HepG2 (cell line): Measurements from ENCODE around the gene ZNF582. TPM values are rescaled to one million over a fixed set of nuclear protein-coding genes. Genes with fewer than 3 reads are reported as not detected.

Source experiments
- CHD2 ChIP-seq: IDR thresholded peaks from 2 replicates; pipeline ENCODE4 v1.6.1; 2011; ENCODE audit warnings: low read depth, low read length, improper control_type of control experiment
- DNMT1 ChIP-seq: sonication (generic); formaldehyde crosslinking; IDR thresholded peaks from 2 replicates; pipeline ENCODE4 v1.5.1; 2020; ENCODE audit warnings: mild to moderate bottlenecking, missing genetic modification reagents
- DR1 ChIP-seq: sonication (generic); formaldehyde crosslinking; IDR thresholded peaks from 2 replicates; pipeline ENCODE4 v1.8.0; 2021; ENCODE audit warnings: mild to moderate bottlenecking, missing genetic modification reagents, inconsistent platforms
- KMT2A ChIP-seq: sonication (generic); formaldehyde crosslinking; IDR thresholded peaks from 2 replicates; pipeline ENCODE4 v1.4.0; 2020; ENCODE audit warnings: missing genetic modification reagents
- PHF5A ChIP-seq: IDR thresholded peaks from one replicate; pipeline ENCODE4 v1.6.1; 2018; ENCODE audit warnings: low read depth, missing genetic modification reagents; ENCODE audit not compliant: unreplicated experiment
- PRDM4 ChIP-seq: sonication (generic); formaldehyde crosslinking; IDR thresholded peaks from 2 replicates; pipeline ENCODE4 v1.9.0; 2021; ENCODE audit warnings: missing genetic modification reagents, borderline replicate concordance
- SMARCE1 ChIP-seq: fragments of 450-650 bp; IDR thresholded peaks from 2 replicates; pipeline ENCODE4 v1.6.1; 2017; ENCODE audit warnings: borderline replicate concordance
- SMYD3 ChIP-seq: sonication (generic); formaldehyde crosslinking; IDR thresholded peaks from 2 replicates; pipeline ENCODE4 v1.8.1; 2023; ENCODE audit warnings: mild to moderate bottlenecking, missing genetic modification reagents
- SP2 ChIP-seq: sonication (generic); formaldehyde crosslinking; IDR thresholded peaks from 2 replicates; pipeline ENCODE4 v1.5.1; 2020; ENCODE audit warnings: mild to moderate bottlenecking, missing genetic modification reagents
- TMF1 ChIP-seq: sonication (generic); formaldehyde crosslinking; IDR thresholded peaks from 2 replicates; pipeline ENCODE4 v1.8.1; 2022; ENCODE audit warnings: low read depth, missing genetic modification reagents
- UBTF ChIP-seq: sonication (generic); formaldehyde crosslinking; IDR thresholded peaks from 2 replicates; pipeline ENCODE4 v1.4.0; 2020; ENCODE audit warnings: mild to moderate bottlenecking, missing genetic modification reagents
- ZNF34 ChIP-seq: sonication (generic); formaldehyde crosslinking; IDR thresholded peaks from 2 replicates; pipeline ENCODE4 v1.4.0; 2020; ENCODE audit warnings: mild to moderate bottlenecking, missing genetic modification reagents, borderline replicate concordance
- ZNF446 ChIP-seq: sonication (generic); formaldehyde crosslinking; IDR thresholded peaks from 2 replicates; pipeline ENCODE4 v1.5.0; 2020; ENCODE audit warnings: mild to moderate bottlenecking, missing genetic modification reagents
- ZNF674 ChIP-seq: sonication (generic); formaldehyde crosslinking; IDR thresholded peaks from 2 replicates; pipeline ENCODE4 v1.5.0; 2020; ENCODE audit warnings: low read depth, mild to moderate bottlenecking, missing genetic modification reagents
- ZNF775 ChIP-seq: sonication (generic); formaldehyde crosslinking; IDR thresholded peaks from 2 replicates; pipeline ENCODE4 v1.4.0; 2020; ENCODE audit warnings: missing genetic modification reagents, mild to moderate bottlenecking, moderate library complexity, borderline replicate concordance
- ZNF839 ChIP-seq: sonication (generic); formaldehyde crosslinking; IDR thresholded peaks from 2 replicates; pipeline ENCODE4 v1.4.0; 2020; ENCODE audit warnings: missing genetic modification reagents, mild to moderate bottlenecking, borderline replicate concordance
- polyA plus RNA-seq, 8 experiments: library from polyadenylated mRNA; depleted of rRNA in 3 of 8; stranded (reverse) in 7 of 8; unstranded in 1 of 8; fragments of >200 nt; fragmentation: Illumina TruSeq in 4 of 8; extraction: Trizol in 4 of 8; gene quantifications; 2 replicates each; pipeline versions ENCODE4 v1.2.1 to v1.2.3, GENCODE V29; 2011 to 2016; ENCODE audit warnings: low read depth in 4 of 8, missing spikeins in 1 of 8, mixed read lengths in 1 of 8; ENCODE audit not compliant: insufficient read depth in 1 of 8
- total RNA-seq, 5 experiments: library from RNA; depleted of rRNA; stranded (reverse); fragments of >200 nt; fragmentation: Illumina TruSeq; extraction: Trizol; gene quantifications; 2 replicates each; pipeline ENCODE4 v1.2.3, GENCODE V29; 2016; ENCODE audit warnings: low read depth in 1 of 5
- TF ChIP-seq, protein P1 (sequence below): sonication (generic); formaldehyde crosslinking; IDR thresholded peaks from 2 replicates; pipeline ENCODE4 v1.5.0; 2020; ENCODE audit warnings: mild to moderate bottlenecking, missing genetic modification reagents
- TF ChIP-seq, protein P2 (sequence below): sonication (generic); formaldehyde crosslinking; IDR thresholded peaks from 2 replicates; pipeline ENCODE4 v1.4.0; 2020; ENCODE audit warnings: mild to moderate bottlenecking, missing genetic modification reagents, borderline replicate concordance
- TF ChIP-seq, protein P3 (sequence below): sonication (generic); formaldehyde crosslinking; IDR thresholded peaks from 2 replicates; pipeline ENCODE4 v1.5.0; 2020; ENCODE audit warnings: missing genetic modification reagents

The ZNF582 gene
- total and polyA plus RNA-seq, 2 of the 13 experiments (the other 11 are each of a cell fraction or from before 2014, with no cell fraction given) = 0.83 to 1.6 TPM

DNA sequence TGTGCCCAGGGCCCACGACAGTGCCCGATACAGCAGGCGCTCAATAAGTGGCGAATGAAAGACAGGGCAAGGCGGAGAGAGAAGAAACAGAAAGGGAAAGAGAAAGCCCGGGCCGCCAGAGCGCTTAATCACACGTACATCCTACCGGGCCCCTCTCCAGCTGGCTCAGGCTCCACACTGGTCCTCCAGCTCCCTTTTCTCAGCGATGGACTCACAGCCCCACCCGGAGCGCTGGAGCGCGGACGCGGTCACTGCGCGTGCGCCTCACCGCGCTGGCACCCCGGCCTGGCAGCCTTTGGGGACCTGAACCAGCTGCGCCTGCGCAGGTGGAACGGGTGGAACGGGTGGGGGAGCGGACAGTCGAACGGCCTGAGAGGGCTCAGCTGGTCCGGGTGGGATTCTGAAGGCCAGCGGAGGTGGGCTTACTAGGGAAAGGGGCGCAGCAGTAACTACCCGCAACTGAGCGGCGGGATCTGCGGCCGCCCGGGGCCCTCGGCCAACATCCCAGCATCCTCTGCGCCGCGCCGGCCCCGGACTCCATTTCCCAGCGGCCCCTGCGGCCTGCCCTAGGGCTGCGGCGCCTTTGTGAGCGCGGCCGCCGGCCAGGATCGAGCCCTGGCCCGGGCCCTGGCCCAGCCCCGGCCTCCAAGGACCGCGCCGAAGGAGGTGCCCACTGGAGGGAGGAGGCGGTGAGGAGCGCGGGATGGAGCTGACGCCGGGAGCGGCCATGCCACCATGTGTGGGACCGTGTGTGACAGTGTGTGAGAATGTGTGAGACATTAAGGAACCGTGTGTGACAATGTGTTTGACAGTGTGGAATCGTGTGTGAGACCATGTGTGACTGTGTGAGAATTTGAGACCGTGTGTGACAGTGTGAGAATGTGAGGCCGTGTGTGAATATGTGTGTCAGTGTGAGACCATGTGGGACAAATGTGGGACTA, 10.7 kb upstream of the ZNF582 start, which contains the start of gene ZNF583 (continued):
- TF ChIP-seq ZNF446 (CRISPR knock-in tag) = 0 out of 2 replicates have a peak, but pooled peaks have one; percentile 43
- TF ChIP-seq, protein P1, sequence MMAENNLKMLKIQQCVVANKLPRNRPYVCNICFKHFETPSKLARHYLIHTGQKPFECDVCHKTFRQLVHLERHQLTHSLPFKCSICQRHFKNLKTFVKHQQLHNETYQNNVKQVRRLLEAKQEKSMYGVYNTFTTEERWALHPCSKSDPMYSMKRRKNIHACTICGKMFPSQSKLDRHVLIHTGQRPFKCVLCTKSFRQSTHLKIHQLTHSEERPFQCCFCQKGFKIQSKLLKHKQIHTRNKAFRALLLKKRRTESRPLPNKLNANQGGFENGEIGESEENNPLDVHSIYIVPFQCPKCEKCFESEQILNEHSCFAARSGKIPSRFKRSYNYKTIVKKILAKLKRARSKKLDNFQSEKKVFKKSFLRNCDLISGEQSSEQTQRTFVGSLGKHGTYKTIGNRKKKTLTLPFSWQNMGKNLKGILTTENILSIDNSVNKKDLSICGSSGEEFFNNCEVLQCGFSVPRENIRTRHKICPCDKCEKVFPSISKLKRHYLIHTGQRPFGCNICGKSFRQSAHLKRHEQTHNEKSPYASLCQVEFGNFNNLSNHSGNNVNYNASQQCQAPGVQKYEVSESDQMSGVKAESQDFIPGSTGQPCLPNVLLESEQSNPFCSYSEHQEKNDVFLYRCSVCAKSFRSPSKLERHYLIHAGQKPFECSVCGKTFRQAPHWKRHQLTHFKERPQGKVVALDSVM (CRISPR knock-in tag) = no peak
- peak; percentile 5; the same call in 1 of the 2 replicates for TF ChIP-seq SP2 (CRISPR knock-in tag)
- TF ChIP-seq PRDM4 (CRISPR knock-in tag) = no peak
- 0 out of 2 replicates have a peak, but pooled peaks have one; percentile 49 for TF ChIP-seq KMT2A (CRISPR knock-in tag)
- TF ChIP-seq DR1 = 0 out of 2 replicates have a peak, but pooled peaks have one; percentile 48
- TF ChIP-seq CHD2 = no peak
- TF ChIP-seq DNMT1 (CRISPR knock-in tag) = no peak
- peak; percentile 59; the same call in 1 of the 2 replicates for TF ChIP-seq ZNF775 (CRISPR knock-in tag)
- TF ChIP-seq, protein P2, sequence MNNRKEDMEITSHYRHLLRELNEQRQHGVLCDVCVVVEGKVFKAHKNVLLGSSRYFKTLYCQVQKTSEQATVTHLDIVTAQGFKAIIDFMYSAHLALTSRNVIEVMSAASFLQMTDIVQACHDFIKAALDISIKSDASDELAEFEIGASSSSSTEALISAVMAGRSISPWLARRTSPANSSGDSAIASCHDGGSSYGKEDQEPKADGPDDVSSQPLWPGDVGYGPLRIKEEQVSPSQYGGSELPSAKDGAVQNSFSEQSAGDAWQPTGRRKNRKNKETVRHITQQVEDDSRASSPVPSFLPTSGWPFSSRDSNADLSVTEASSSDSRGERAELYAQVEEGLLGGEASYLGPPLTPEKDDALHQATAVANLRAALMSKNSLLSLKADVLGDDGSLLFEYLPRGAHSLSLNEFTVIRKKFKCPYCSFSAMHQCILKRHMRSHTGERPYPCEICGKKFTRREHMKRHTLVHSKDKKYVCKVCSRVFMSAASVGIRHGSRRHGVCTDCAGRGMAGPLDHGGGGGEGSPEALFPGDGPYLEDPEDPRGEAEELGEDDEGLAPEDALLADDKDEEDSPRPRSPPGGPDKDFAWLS (CRISPR knock-in tag) = no peak
- TF ChIP-seq ZNF674 (CRISPR knock-in tag) = no peak
- TF ChIP-seq, protein P3, sequence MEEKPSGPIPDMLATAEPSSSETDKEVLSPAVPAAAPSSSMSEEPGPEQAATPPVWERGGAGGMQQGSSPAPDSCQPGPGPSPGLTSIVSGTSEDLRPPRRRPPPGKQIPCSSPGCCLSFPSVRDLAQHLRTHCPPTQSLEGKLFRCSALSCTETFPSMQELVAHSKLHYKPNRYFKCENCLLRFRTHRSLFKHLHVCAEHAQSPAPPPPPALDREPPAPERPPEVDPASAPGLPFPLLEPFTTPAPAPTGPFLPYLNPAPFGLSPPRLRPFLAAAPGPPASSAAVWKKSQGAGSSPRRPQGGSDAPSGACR (CRISPR knock-in tag) = no peak
- no peak; the same call in 1 of the 2 replicates for TF ChIP-seq UBTF
- no peak for TF ChIP-seq ZNF34 (CRISPR knock-in tag)
- no peak for TF ChIP-seq TMF1 (CRISPR knock-in tag)
- 0 out of 2 replicates have a peak, but pooled peaks have one; percentile 52 for TF ChIP-seq ZNF839 (CRISPR knock-in tag)
- TF ChIP-seq SMARCE1 = no peak
- no peak for TF ChIP-seq SMYD3 (CRISPR knock-in tag)
- no peak for TF ChIP-seq PHF5A
